PC-9 (cell line): ENCODE measurements around the gene SHANK3.

Experiments
- EZH2 ChIP-seq: fragments of 200-600 bp; sonication (generic); IDR thresholded peaks from 2 replicates; pipeline ENCODE4 v1.8.0; 2017; ENCODE audit warnings: antibody characterized with exemption, low read depth
- TF ChIP-seq, protein P1 (sequence below): fragments of 200-600 bp; sonication (generic); conservative IDR thresholded peaks from 2 replicates; pipeline ENCODE4 v1.6.1; 2017; ENCODE audit warnings: mixed run types, antibody characterized with exemption, mild to moderate bottlenecking, moderate library complexity

DNA sequence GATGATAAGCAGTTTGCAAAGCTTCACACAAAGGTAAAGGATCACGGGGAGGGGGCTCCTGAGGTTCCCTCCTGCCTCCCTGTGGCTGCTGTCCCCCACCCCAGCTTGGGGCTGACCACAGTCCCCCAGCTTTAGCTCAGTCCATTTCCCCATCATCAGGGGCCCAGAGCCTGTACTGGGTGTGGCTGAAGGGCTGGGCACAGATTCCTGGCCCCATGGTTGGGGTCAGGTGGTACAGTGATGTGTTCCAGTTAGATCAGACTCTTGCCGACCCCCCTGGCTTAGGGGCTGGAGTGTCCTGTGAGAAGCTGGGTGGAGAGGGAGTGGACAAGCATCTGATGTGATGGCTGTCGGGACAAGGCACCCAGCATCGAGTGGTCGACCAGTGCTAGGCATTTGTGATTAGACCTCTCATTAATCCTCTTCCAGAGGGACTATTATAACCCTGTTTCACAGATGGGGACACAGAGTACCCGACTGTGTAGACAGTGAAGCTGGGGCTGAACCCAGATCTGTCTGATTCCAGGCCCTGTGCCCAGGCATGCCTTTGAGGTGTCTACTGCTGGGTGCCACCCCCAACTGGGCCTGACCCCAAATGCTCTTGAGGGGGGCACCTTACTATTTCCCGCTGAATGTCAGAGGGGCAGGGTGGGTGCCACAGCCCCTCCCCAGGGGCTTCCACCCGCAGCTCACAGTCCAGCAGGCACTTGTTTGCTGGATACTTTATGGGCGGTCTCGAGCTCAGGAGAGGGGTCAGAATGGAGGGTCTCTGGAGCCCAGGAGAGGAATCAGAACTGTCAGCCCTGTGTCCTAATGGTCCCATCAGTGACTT, 4.3 kb downstream of the SHANK3 start:
- TF ChIP-seq, protein P1, sequence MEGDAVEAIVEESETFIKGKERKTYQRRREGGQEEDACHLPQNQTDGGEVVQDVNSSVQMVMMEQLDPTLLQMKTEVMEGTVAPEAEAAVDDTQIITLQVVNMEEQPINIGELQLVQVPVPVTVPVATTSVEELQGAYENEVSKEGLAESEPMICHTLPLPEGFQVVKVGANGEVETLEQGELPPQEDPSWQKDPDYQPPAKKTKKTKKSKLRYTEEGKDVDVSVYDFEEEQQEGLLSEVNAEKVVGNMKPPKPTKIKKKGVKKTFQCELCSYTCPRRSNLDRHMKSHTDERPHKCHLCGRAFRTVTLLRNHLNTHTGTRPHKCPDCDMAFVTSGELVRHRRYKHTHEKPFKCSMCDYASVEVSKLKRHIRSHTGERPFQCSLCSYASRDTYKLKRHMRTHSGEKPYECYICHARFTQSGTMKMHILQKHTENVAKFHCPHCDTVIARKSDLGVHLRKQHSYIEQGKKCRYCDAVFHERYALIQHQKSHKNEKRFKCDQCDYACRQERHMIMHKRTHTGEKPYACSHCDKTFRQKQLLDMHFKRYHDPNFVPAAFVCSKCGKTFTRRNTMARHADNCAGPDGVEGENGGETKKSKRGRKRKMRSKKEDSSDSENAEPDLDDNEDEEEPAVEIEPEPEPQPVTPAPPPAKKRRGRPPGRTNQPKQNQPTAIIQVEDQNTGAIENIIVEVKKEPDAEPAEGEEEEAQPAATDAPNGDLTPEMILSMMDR, result no peak
- no peak for TF ChIP-seq EZH2
